ENCODE results near the gene MPND.

MPND gene

DNA sequence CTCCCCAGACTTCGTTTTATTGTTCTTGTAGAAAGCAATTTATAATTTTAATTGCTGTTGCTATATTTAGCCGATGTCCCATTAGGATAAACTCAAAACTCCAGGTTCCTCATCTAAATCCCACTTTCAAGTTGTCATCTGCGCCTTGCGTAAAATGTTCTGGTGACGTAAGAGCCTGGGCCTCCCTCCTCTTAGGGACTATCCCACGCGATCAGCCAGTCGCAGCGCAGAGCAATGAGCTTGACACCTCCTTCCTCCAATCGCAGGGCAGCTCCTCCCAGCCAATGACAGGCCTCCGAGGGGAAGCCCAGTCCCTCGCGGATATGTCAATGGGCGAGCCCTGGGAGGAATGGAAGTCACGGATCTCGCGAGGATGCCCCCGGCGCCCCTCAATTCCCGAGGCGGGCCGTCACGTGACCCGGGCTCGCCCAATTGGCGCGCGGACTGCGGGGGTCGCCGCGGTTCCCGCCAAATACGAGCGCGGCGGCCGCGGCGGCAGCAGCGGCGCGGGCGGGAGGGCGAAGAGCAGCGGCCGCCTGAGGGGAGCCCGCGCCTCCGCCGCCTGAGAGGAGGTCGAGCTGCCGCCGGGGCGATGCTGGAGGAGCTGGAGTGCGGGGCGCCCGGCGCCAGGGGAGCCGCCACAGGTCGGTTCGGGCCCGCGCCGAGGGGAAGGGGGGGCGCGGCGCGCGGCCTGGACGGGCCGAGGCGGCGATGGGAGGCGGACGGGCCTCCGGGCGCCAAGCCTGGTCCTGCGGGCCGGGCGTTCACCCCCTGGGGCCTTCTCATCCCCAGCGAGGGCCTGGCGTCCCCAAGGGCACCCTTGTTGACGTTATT lies 59.0 kb downstream of the MPND start, which contains the start of gene CHAF1A:
Gene CHAF1A, plus strand, starts transcription at position 470 of the 834 bp plus-strand sequence. Its CDS starts 123 bp downstream, at position 593.
- no peaks in the 10 kb centered on the region for H3K9me3 Mint-ChIP-seq
- peak within 1 kb of the TSS; percentile 96 for H3K27ac Mint-ChIP-seq (ENCODE audit: low read depth)
- H3K36me3 Mint-ChIP-seq (ENCODE audit: insufficient read depth), result peaks cover 17% of the 10 kb centered on the region
- ATAC-seq (replicated peaks; ENCODE audit: extremely low read depth, poor library complexity, severe bottlenecking) (peak; percentile 95), DNase-seq (ENCODE audit: low spot score in 2 of 2) (peak; percentile 90 to 98)
- H3K4me3 Mint-ChIP-seq, result peak within 1 kb of the TSS; percentile 75
- no peaks in the 10 kb centered on the region for H3K27me3 Mint-ChIP-seq
- H3K4me1 Mint-ChIP-seq, result peaks cover 44% of the 10 kb centered on the region

GRCh38 chr19:4403005-4403761 lies 59.8 kb downstream of the MPND start:
- Mint-ChIP-seq H3K4me3 (peak overlapping the region; percentile 75), H3K27me3 (no peaks in the 10 kb centered on the region), H3K4me1 (peaks cover 40% of the 10 kb centered on the region), H3K36me3 (ENCODE audit: insufficient read depth) (peaks cover 15% of the 10 kb centered on the region), H3K27ac (ENCODE audit: low read depth) (peak overlapping the region; percentile 96), H3K9me3 (no peaks in the 10 kb centered on the region)
- ATAC-seq (replicated peaks; ENCODE audit: extremely low read depth, poor library complexity, severe bottlenecking) (no peak), DNase-seq (ENCODE audit: low spot score in 2 of 2) (no peak)

DNA sequence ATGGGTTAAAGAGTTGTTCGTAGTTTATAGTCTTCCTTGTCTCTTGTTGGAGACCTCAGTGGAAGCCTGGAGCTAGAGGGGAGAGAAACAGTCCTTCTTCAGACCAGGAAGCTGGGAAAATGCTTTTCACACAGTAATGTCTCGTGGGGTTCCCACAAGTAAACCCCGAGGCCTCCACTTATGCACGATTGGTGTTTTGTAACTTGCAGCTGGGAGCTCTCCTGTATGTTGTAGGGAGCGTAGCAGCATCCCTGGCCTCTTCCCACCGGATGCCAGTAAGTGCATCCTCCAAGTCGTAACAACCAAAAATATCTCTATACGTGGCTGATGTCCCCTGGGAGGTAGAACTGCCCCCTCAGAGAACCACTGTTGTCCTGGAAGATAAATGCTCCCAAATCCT lies 62.6 kb downstream of the MPND start:
- peaks cover 10% of the 10 kb centered on the region for H3K36me3 Mint-ChIP-seq (ENCODE audit: insufficient read depth)
- H3K9me3 Mint-ChIP-seq, result no peaks in the 10 kb centered on the region
- H3K27me3 Mint-ChIP-seq, result no peaks in the 10 kb centered on the region
- DNase-seq (ENCODE audit: low spot score in 2 of 2), result no peak
- ATAC-seq (replicated peaks; ENCODE audit: extremely low read depth, poor library complexity, severe bottlenecking), result no peak
- no peak overlapping the region for H3K27ac Mint-ChIP-seq (ENCODE audit: low read depth)
- no peak overlapping the region for H3K4me3 Mint-ChIP-seq
- peaks cover 23% of the 10 kb centered on the region for H3K4me1 Mint-ChIP-seq

DNA sequence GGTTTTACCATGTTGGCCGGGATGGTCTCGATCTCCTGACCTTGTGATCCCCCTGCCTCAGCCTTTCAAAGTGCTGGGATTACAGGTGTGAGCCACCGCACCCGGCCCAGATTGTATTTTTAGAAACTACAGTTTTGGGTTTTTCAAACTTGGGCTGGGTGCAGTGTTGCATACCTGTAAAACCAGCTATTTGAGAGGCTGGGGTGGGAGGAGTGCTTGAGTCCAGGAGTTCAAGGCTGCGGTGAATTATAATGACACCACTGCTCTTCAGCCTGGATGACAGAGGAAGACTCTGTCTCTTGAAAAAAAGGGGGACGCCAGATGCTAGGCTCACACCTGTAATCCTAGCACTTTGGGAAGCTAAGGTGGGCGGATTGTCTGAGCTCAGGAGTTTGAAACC lies 63.3 kb downstream of the MPND start:
- no peak overlapping the region for H3K4me3 Mint-ChIP-seq
- H3K27me3 Mint-ChIP-seq, result no peaks in the 10 kb centered on the region
- no peaks in the 10 kb centered on the region for H3K9me3 Mint-ChIP-seq
- peaks cover 17% of the 10 kb centered on the region for H3K4me1 Mint-ChIP-seq
- DNase-seq (ENCODE audit: low spot score in 2 of 2), result no peak
- H3K36me3 Mint-ChIP-seq (ENCODE audit: insufficient read depth), result peaks cover 10% of the 10 kb centered on the region
- H3K27ac Mint-ChIP-seq (ENCODE audit: low read depth), result no peak overlapping the region
- ATAC-seq (replicated peaks; ENCODE audit: extremely low read depth, poor library complexity, severe bottlenecking), result no peak

- DNase-seq (ENCODE audit: low spot score in 2 of 2), result no peak
- Mint-ChIP-seq H3K4me1 (no peaks in the 10 kb centered on the region), H3K27ac (ENCODE audit: low read depth) (no peak overlapping the region), H3K4me3 (no peak overlapping the region), H3K27me3 (no peaks in the 10 kb centered on the region), H3K36me3 (ENCODE audit: insufficient read depth) (peaks cover 6% of the 10 kb centered on the region), H3K9me3 (no peaks in the 10 kb centered on the region)
- ATAC-seq (replicated peaks; ENCODE audit: extremely low read depth, poor library complexity, severe bottlenecking), result no peak
Observed at GRCh38 chr19:4409123-4409933, 66.0 kb downstream of the MPND start.

Data from central memory CD8-positive, alpha-beta T cell (primary cell).